Bone marrow (tissue), 2 donors: ENCODE data around the gene RPL27.

Experiments
- DNase-seq, 2 donors: peaks; one replicate each; lab custom pipeline; 2025; lab: John Stamatoyannopoulos, UW

Gene RPL27

GRCh38 chr17:43051969-43052368 lies 53.8 kb downstream of the RPL27 start:
- no peak for DNase-seq
